ENCODE results near the gene EFNA1. TPM values are rescaled to one million over a fixed set of nuclear protein-coding genes. Genes with fewer than 3 reads are reported as not detected.
A peak's percentile ranks its signal among the peaks of the same experiment; 100 is the strongest.

Gene EFNA1
- total and polyA plus RNA-seq, 2 of the 13 experiments (the other 11 are each of a cell fraction or from before 2014, with no cell fraction given) = 81.8 to 874 TPM

- TF ChIP-seq ZNF256 (CRISPR knock-in tag; conservative IDR thresholded peaks at IDR 0.05) (no peak), ZNF607 (CRISPR knock-in tag; IDR thresholded peaks at IDR 0.05; ENCODE audit: borderline replicate concordance) (no peak), HDAC2 (CRISPR knock-in tag; IDR thresholded peaks at IDR 0.05) (peak; percentile 7; the same call in 1 of the 2 replicates), ZNF800 (CRISPR knock-in tag; IDR thresholded peaks at IDR 0.05) (0 out of 2 replicates have a peak, but pooled peaks have one; percentile 41), ZFP36L1 (CRISPR knock-in tag; IDR thresholded peaks at IDR 0.05) (no peak), ZNF790 (CRISPR knock-in tag; IDR thresholded peaks at IDR 0.05; ENCODE audit: borderline replicate concordance) (no peak), SP140L (CRISPR knock-in tag; IDR thresholded peaks at IDR 0.05; ENCODE audit: borderline replicate concordance) (no peak), CENPT (CRISPR knock-in tag; IDR thresholded peaks at IDR 0.05; ENCODE audit: low read depth) (no peak), CENPBD1 (CRISPR knock-in tag; IDR thresholded peaks at IDR 0.05; ENCODE audit: borderline replicate concordance, low read depth) (0 out of 2 replicates have a peak, but pooled peaks have one; percentile 79), GRHL1 (CRISPR knock-in tag; conservative IDR thresholded peaks at IDR 0.05) (no peak), CAMTA2 (CRISPR knock-in tag; IDR thresholded peaks at IDR 0.05; ENCODE audit: borderline replicate concordance) (0 out of 2 replicates have a peak, but pooled peaks have one; percentile 13), ZNF276 (CRISPR knock-in tag; IDR thresholded peaks at IDR 0.05; ENCODE audit: low read depth) (no peak), ONECUT2 (CRISPR knock-in tag; IDR thresholded peaks at IDR 0.05) (no peak), SP1 (IDR thresholded peaks at IDR 0.05) (no peak), SP1 (CRISPR knock-in tag; IDR thresholded peaks at IDR 0.05) (no peak)
Observed at GRCh38 chr1:155140630-155140953, 12.9 kb downstream of the EFNA1 start (continued).

Measured in HepG2 (cell line).